Nephron (organoid): ENCODE data around the gene SULT2B1.
A peak's percentile ranks its signal among the peaks of the same experiment; 100 is the strongest.

Experiments used
- H3K27ac Mint-ChIP-seq, 3 experiments: 2 replicates each; pipeline ENCODE4 v1.8.0; 2020; ENCODE audit warnings: mixed read lengths in 3 of 3, mild to moderate bottlenecking in 2 of 3, moderate library complexity in 1 of 3
- H3K27me3 Mint-ChIP-seq: 2 replicates; pipeline ENCODE4 v1.8.0; 2021; ENCODE audit warnings: low read depth, mild to moderate bottlenecking, moderate library complexity, mixed read lengths
- H3K36me3 Mint-ChIP-seq: 2 replicates; pipeline ENCODE4 v1.8.0; 2020; ENCODE audit warnings: low read depth, mixed read lengths
- H3K4me1 Mint-ChIP-seq: 2 replicates; pipeline ENCODE4 v1.8.0; 2020; ENCODE audit warnings: mixed read lengths
- H3K4me3 Mint-ChIP-seq, 3 experiments: 2 replicates each; pipeline ENCODE4 v1.8.0; 2020; ENCODE audit warnings: mild to moderate bottlenecking in 3 of 3, mixed read lengths in 3 of 3, moderate library complexity in 2 of 3
- H3K9me3 Mint-ChIP-seq: 2 replicates; pipeline ENCODE4 v1.8.0; 2020; ENCODE audit warnings: mixed read lengths
- CTCF ChIP-seq, 3 experiments: fragments of 200-600 bp; sonication (generic); IDR thresholded peaks; one replicate each; pipeline ENCODE4 v1.5.0; 2021; ENCODE audit warnings: antibody characterized with exemption in 3 of 3; ENCODE audit not compliant: unreplicated experiment in 3 of 3

Gene SULT2B1

DNA sequence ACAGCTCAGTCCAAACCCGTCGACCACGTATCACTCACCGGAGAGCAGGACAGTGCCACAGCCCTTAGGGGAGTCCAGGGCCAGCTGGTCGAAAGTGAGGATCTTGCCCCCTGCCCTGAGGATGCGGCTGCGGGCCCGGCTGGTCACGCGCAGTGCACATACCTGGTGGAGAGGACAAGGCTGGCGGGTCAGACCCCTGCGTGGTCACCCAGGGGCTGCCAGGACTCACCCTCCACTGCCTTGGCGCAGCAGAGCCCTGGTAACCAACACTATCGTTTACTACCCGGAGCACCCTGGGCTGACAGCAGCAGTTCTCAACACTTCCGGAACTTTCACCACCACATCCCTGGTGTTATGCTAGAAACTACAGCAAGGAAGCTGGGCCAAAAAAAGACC, 64.1 kb downstream of the SULT2B1 start:
- peaks cover 30% of the 10 kb centered on the region for H3K4me1 Mint-ChIP-seq
- H3K36me3 Mint-ChIP-seq, result peaks cover 21% of the 10 kb centered on the region
- no peak overlapping the region for H3K27ac Mint-ChIP-seq
- no peaks in the 10 kb centered on the region for H3K9me3 Mint-ChIP-seq
- peak overlapping the region; percentile 97 to 99 (median 99) for H3K4me3 Mint-ChIP-seq
- TF ChIP-seq CTCF (IDR thresholded peaks at IDR 0.05; ENCODE audit: unreplicated experiment in 3 of 3), result no peak
- H3K27me3 Mint-ChIP-seq, result peaks cover 3% of the 10 kb centered on the region

DNA sequence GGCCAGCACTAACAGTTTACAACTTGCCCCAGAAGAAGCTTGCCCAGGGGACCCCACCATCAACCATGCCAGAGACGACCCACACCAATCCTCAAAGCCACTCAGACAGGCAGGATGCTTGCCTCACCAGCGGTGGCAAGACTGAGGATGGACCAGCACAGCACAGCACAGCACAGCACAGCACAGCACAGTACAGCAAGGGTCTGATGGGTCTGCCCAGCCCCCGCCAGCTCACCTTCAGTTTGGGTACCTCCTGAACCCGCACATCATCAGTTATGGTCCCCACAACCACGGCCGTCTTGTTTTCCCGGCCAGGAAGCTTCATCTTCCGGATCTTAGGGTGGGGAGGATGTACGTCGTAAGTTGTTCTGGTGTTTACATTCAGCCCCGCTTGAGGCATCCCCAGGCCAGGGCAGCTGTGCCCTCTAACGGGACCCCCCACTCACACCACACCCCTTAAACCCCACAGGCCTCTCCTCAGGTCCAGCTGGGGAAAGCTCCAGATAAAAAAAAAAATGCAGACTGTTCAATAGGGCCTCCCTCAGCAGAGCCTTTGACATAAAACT, 64.6 kb downstream of the SULT2B1 start:
- Mint-ChIP-seq H3K4me3 (peak overlapping the region; percentile 97 to 99 (median 99)), H3K27ac (peak overlapping the region in 1 of 3 experiments; percentile 42), H3K27me3 (peaks cover 3% of the 10 kb centered on the region), H3K4me1 (peaks cover 33% of the 10 kb centered on the region), H3K9me3 (no peaks in the 10 kb centered on the region), H3K36me3 (peaks cover 21% of the 10 kb centered on the region)
- no peak for TF ChIP-seq CTCF (IDR thresholded peaks at IDR 0.05; ENCODE audit: unreplicated experiment in 3 of 3)

- TF ChIP-seq CTCF (IDR thresholded peaks at IDR 0.05; ENCODE audit: unreplicated experiment in 3 of 3), result no peak
- peaks cover 3% of the 10 kb centered on the region for H3K27me3 Mint-ChIP-seq
- H3K27ac Mint-ChIP-seq, result peak overlapping the region; percentile 42 to 88 (median 48)
- H3K9me3 Mint-ChIP-seq, result no peaks in the 10 kb centered on the region
- peak overlapping the region; percentile 97 to 99 (median 99) for H3K4me3 Mint-ChIP-seq
- peaks cover 21% of the 10 kb centered on the region for H3K36me3 Mint-ChIP-seq
- peaks cover 39% of the 10 kb centered on the region for H3K4me1 Mint-ChIP-seq
Measured at GRCh38 chr19:48617146-48617937, 65.4 kb downstream of the SULT2B1 start.

GRCh38 chr19:48618278-48618915, 66.4 kb downstream of the SULT2B1 start:
- H3K36me3 Mint-ChIP-seq, result peaks cover 21% of the 10 kb centered on the region
- peak overlapping the region; percentile 88 to 96 (median 96) for H3K27ac Mint-ChIP-seq
- H3K4me3 Mint-ChIP-seq, result peak overlapping the region; percentile 97 to 99 (median 99)
- TF ChIP-seq CTCF (IDR thresholded peaks at IDR 0.05; ENCODE audit: unreplicated experiment in 3 of 3), result no peak
- H3K9me3 Mint-ChIP-seq, result no peaks in the 10 kb centered on the region
- H3K4me1 Mint-ChIP-seq, result peaks cover 45% of the 10 kb centered on the region
- H3K27me3 Mint-ChIP-seq, result peaks cover 3% of the 10 kb centered on the region

- Mint-ChIP-seq H3K36me3 (peaks cover 15% of the 10 kb centered on the region), H3K27me3 (no peaks in the 10 kb centered on the region), H3K9me3 (no peaks in the 10 kb centered on the region), H3K27ac (peak within 1 kb of the TSS; percentile 88 to 96 (median 96)), H3K4me1 (peaks cover 52% of the 10 kb centered on the region), H3K4me3 (peak within 1 kb of the TSS; percentile 97 to 99 (median 99))
- TF ChIP-seq CTCF (IDR thresholded peaks at IDR 0.05; ENCODE audit: unreplicated experiment in 3 of 3), result no peak
Measured at GRCh38 chr19:48618916-48619691, 67.1 kb downstream of the SULT2B1 start, which contains the start of the genes RPL18 and SPHK2. RPL18 (minus strand) TSS chr19:48619178; CDS start chr19:48619143, 35 bp downstream. SPHK2 (plus strand) TSS chr19:48619506; CDS start chr19:48620515, 1,009 bp downstream.
